Measurements from ENCODE around the gene POLD3. TPM values are rescaled to one million over a fixed set of nuclear protein-coding genes. Genes with fewer than 3 reads are reported as not detected.

Gene POLD3
- total RNA-seq, 1 experiment from 2014 or later: 76.5 TPM

DNA sequence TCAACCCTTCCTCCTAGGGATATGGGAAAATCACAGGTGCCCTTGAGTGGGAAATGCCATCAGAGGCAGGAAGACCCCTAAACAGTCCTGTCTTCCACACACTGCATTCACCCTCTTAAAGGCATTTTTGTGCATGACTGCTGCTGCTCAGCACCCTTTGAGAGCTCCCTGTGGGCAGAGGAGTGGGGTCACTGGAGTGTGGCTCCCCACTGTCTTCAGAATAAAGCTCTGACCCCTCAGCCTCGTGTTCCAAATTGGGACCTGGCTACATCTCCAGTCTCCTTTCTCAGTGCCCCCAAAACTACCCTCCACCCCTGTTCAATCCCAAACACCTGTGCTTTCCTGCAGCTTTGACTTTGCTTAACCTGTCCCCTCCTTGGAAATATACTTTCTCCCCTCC is 92.3 kb downstream of the POLD3 start:
- H3K36me3 ChIP-seq (ENCODE audit: insufficient read depth, low read length, poor library complexity, severe bottlenecking): no peaks in the 10 kb centered on the region
- H3K4me3 ChIP-seq (ENCODE audit: low read depth, low read length, poor library complexity, severe bottlenecking): no peak overlapping the region
- intact Hi-C loops (cut with micrococcal nuclease; ENCODE audit: unreplicated experiment): loop anchor here (10.0 kb wide), 1 partner anchor 430 kb away; no protein-coding TSS in a partner anchor
- H3K4me1 ChIP-seq (ENCODE audit: insufficient read depth, low read length, poor library complexity, severe bottlenecking): no peaks in the 10 kb centered on the region
- no peak overlapping the region for H3K27ac ChIP-seq (ENCODE audit: low read depth, low read length, poor library complexity, severe bottlenecking)
- CTCF ChIA-PET: no interaction called here
- TF ChIP-seq EZH2 (IDR thresholded peaks at IDR 0.05; ENCODE audit: borderline replicate concordance, low read depth, low read length, poor library complexity, severe bottlenecking): no peak
- TF ChIP-seq, protein P1, sequence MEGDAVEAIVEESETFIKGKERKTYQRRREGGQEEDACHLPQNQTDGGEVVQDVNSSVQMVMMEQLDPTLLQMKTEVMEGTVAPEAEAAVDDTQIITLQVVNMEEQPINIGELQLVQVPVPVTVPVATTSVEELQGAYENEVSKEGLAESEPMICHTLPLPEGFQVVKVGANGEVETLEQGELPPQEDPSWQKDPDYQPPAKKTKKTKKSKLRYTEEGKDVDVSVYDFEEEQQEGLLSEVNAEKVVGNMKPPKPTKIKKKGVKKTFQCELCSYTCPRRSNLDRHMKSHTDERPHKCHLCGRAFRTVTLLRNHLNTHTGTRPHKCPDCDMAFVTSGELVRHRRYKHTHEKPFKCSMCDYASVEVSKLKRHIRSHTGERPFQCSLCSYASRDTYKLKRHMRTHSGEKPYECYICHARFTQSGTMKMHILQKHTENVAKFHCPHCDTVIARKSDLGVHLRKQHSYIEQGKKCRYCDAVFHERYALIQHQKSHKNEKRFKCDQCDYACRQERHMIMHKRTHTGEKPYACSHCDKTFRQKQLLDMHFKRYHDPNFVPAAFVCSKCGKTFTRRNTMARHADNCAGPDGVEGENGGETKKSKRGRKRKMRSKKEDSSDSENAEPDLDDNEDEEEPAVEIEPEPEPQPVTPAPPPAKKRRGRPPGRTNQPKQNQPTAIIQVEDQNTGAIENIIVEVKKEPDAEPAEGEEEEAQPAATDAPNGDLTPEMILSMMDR (conservative IDR thresholded peaks at IDR 0.05; ENCODE audit: low read depth, low read length): no peak
- no TSS peak for BruUV-seq (replicated peaks)
- POLR2A ChIA-PET (ENCODE audit: low non-redundant PET): no interaction called here
- no peaks in the 10 kb centered on the region for H3K27me3 ChIP-seq (replicated peaks; ENCODE audit: insufficient read depth, low read depth, low read length, poor library complexity)
- H3K9me3 ChIP-seq (ENCODE audit: low read depth, low read length, poor library complexity, severe bottlenecking): no peaks in the 10 kb centered on the region
- no peak for DNase-seq (ENCODE audit: low spot score)

DNA sequence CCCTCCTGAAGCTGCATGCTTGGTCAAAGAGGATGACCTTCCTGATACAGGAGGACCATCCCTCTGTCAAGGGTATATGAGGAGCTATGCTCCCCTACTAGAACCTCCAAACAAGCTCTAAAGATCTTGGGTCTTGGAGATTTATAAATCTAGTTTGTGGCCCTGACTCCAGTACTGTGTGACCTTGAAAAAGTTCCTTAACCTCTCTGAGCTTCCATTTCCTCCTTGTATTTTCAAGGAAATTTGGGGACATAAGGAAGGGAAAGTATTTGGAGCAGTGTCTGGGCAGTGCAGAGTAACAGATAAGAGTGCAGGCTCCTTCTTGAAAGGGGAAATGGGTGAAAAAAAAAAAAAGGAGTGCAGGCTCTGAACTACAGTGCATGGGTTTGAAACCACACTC is 93.0 kb downstream of the POLD3 start:
- no peak for TF ChIP-seq EZH2 (IDR thresholded peaks at IDR 0.05; ENCODE audit: borderline replicate concordance, low read depth, low read length, poor library complexity, severe bottlenecking)
- TF ChIP-seq, protein P1 (conservative IDR thresholded peaks at IDR 0.05; ENCODE audit: low read depth, low read length): no peak
- CTCF ChIA-PET: no interaction called here
- DNase-seq (ENCODE audit: low spot score): no peak
- Histone ChIP-seq H3K4me1 (ENCODE audit: insufficient read depth, low read length, poor library complexity, severe bottlenecking) (no peaks in the 10 kb centered on the region), H3K4me3 (ENCODE audit: low read depth, low read length, poor library complexity, severe bottlenecking) (no peak overlapping the region), H3K27me3 (replicated peaks; ENCODE audit: insufficient read depth, low read depth, low read length, poor library complexity) (no peaks in the 10 kb centered on the region), H3K36me3 (ENCODE audit: insufficient read depth, low read length, poor library complexity, severe bottlenecking) (no peaks in the 10 kb centered on the region), H3K9me3 (ENCODE audit: low read depth, low read length, poor library complexity, severe bottlenecking) (no peaks in the 10 kb centered on the region), H3K27ac (ENCODE audit: low read depth, low read length, poor library complexity, severe bottlenecking) (no peak overlapping the region)
- no TSS peak for BruUV-seq (replicated peaks)
- POLR2A ChIA-PET (ENCODE audit: low non-redundant PET): no interaction called here
- intact Hi-C loops (cut with micrococcal nuclease; ENCODE audit: unreplicated experiment): loop anchor here (10.0 kb wide), 1 partner anchor 431 kb away; no protein-coding TSS in a partner anchor

DNA sequence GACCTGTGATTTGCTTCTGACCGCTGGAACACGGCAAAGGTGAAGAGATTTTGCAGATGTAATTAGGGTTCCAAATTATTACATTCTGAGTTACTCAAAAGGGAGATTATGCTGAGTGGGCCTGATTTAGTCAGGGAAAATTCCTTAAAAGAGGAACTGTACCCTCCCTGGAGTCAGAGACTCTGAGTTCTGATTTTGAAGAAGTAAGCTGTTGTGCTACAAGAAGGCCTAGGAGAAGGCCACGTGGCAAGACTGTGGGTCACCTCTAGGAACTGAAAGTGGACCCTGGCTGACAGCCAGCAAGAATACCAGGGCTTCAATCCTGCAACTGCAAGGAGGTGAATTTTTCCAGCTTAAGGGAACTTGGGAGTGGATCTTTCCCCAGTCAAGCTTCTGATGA is 93.5 kb downstream of the POLD3 start:
- Histone ChIP-seq H3K9me3 (ENCODE audit: low read depth, low read length, poor library complexity, severe bottlenecking) (no peaks in the 10 kb centered on the region), H3K27me3 (replicated peaks; ENCODE audit: insufficient read depth, low read depth, low read length, poor library complexity) (no peaks in the 10 kb centered on the region), H3K27ac (ENCODE audit: low read depth, low read length, poor library complexity, severe bottlenecking) (no peak overlapping the region), H3K4me3 (ENCODE audit: low read depth, low read length, poor library complexity, severe bottlenecking) (no peak overlapping the region), H3K36me3 (ENCODE audit: insufficient read depth, low read length, poor library complexity, severe bottlenecking) (no peaks in the 10 kb centered on the region), H3K4me1 (ENCODE audit: insufficient read depth, low read length, poor library complexity, severe bottlenecking) (no peaks in the 10 kb centered on the region)
- no TSS peak for BruUV-seq (replicated peaks)
- DNase-seq (ENCODE audit: low spot score): no peak
- ChIA-PET CTCF (no interaction called here), POLR2A (ENCODE audit: low non-redundant PET) (no interaction called here)
- TF ChIP-seq, protein P1 (conservative IDR thresholded peaks at IDR 0.05; ENCODE audit: low read depth, low read length): no peak
- no peak for TF ChIP-seq EZH2 (IDR thresholded peaks at IDR 0.05; ENCODE audit: borderline replicate concordance, low read depth, low read length, poor library complexity, severe bottlenecking)
- intact Hi-C loops (cut with micrococcal nuclease; ENCODE audit: unreplicated experiment): loop anchor here (10.0 kb wide), 1 partner anchor 431 kb away; no protein-coding TSS in a partner anchor
